GM18951 (cell line): Measurements from ENCODE around the gene STRIP1.

Experiments used
- POLR2A ChIP-seq: IDR thresholded peaks from 4 replicates; pipeline ENCODE4 v1.6.1; 2011; ENCODE audit warnings: mild to moderate bottlenecking; ENCODE audit not compliant: insufficient read length, insufficient read depth; ENCODE audit errors: extremely low read depth
- in situ Hi-C: fragments of 300-500 bp; cut with MboI; formaldehyde crosslinking; loops from one replicate; pipeline ENCODE4 v1.12.0; 2022; ENCODE audit warnings: low sequenced_read_pairs, mixed read lengths, inconsistent platforms; ENCODE audit not compliant: unreplicated experiment

Gene STRIP1

DNA sequence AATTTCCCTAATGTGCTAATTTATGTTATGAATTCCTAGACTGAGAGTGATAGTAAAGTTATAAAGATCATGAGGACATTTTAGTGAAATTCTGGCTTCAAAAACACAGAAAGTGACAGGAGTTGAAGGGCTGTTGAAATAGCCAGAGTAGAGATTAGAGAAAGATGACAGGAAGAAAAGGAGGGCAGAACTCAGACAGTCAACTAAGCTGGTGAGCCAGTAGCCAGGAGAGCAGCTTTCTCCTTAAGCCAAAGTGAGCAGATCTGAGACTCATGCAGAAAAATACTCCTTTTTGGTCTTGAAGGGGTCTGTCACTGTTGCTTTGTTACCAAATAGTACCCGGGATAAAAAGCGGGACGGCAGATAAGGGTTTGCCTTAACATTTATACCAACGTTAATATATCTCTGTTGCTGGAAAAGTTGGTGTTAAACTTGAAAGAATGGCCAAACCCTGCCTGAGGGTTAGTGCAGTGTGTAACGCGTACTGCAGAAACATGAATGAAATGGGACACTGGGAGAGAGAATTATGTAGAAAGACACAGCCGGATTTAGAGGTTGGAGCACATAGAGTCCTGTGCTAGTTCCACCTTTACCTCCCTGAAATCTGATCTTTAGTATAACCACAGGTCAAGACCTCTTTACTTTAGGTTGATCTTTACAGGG lies 37.1 kb upstream of the STRIP1 start:
- TF ChIP-seq POLR2A, result no peak
- in situ Hi-C loops, result no loop called here

DNA sequence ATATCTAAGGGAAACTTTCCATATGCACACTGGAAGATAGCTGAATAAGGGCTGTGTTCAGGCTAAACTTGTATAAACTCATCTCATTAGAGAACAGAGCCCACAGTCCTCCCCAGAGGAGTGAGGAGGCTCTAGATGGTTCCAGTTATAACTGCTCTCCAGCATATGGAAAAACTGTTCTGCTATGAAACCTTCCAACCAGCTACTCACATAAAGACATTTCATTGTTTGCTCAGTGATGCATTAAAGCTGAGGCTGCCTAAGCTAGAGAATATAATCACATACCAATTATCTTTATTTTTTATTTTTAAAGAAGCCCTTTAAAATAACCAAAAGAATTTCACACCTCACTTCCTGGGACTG lies 36.6 kb upstream of the STRIP1 start:
- no peak for TF ChIP-seq POLR2A
- in situ Hi-C loops, result no loop called here

DNA sequence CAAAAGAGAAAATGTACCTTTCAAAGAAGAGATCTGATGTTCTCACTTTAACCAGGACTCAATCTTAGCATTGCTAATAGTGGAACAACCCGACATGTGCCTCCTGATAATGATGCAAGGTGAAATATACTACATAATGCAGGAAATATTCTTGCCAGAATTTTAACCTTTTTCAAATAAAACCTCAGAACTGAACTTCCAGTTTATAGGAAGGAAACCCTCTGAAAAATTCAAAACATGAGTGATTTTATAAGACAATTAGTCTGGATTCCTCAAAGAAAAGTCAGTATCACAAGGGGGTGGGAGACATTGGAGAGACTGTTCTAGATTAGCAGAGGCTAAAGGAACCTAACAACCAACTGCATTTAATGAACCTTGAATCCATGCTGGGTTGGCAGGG lies 31.7 kb upstream of the STRIP1 start:
- in situ Hi-C loops, result no loop called here
- no peak for TF ChIP-seq POLR2A

DNA sequence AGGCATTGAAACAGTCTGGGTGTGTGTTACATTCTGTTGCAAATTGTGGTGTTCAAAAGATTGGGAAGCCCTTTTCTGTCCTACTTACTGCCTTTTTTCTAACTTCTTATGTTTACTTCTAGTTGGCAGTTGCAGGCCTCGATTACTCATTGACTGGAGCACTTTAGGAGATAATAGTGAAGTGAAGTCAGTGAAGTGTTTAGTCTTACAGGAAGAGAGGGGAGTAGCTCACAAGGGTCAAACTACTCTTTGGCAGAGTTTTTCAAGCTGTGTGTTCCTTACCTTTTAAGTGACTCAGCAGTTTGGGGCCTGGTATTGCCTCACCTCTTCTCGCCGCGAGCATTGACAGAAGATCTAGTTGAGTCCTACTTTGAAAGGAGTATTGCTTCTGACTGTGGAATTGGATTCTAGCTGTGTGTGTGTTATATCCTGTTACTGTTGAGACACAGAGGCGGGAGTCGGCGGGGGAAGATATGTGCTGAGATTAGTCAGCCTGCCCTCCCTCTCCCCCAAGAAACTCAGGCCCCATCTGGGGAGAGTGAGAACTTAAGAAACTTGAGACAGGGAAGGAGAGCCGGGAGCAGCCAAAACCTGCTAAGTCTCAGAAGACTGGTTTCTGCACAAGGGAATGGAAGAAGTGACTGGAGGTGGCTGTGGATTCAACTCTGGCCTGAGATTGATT lies 30.5 kb upstream of the STRIP1 start:
- in situ Hi-C loops, result no loop called here
- peak; percentile 32 for TF ChIP-seq POLR2A

DNA sequence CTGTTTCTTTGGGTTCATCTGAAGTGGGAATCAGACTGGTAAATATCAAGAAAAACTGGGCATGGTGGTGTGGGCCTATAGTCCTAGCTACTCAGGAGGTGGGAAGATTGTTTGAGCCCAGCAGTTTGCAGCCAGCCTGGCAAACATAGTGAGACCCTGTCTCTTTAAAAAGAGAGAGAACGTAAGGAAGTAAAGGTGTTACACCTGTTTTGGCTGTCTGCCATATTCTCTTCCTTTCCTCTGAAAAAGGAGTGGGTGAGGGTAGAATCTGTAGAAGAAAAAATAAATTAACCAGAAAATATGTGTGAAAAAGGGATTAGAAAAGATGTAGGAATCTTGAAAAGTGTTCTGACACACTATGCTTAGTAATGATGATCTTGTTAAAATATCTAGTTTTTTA lies 29.8 kb upstream of the STRIP1 start:
- in situ Hi-C loops, result no loop called here
- no peak for TF ChIP-seq POLR2A

DNA sequence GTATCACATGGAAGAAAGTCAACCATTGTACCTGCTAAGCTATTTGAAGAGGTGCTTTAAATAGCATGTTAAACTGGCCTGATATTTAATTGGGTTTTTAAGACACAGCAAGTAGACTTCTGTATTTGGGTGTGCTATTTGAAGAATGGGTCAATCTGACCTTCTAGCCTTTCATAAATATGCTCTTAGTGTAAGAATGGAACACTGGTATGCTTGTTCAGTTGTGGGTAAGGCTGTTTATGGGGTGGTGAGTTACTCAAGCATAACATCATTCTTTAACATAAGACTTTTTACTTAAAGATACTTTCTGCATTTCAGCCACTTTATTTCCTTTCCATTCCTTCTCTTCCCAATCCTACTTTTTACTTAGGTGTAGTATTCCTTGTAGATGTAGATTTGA lies 28.5 kb upstream of the STRIP1 start:
- in situ Hi-C loops, result no loop called here
- TF ChIP-seq POLR2A, result no peak

DNA sequence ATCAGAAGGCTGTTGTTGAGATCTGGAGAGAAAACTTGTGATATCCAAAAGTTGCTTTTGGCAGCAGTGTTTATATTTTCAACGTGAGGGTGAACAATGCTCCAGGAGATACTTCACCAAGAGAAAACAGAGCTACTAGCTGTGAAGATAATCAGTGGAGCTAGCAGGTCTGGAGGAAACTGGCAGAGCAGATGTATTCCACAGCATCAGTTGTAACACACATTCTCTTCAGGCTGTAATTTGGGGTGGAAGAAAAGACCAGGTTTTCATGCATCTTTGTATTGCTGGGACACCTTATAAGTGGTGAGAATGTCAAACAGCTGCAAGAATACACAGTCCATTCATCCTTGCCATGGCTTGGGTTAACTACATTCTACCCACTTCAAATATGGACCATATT lies 27.9 kb upstream of the STRIP1 start:
- in situ Hi-C loops, result no loop called here
- no peak for TF ChIP-seq POLR2A

DNA sequence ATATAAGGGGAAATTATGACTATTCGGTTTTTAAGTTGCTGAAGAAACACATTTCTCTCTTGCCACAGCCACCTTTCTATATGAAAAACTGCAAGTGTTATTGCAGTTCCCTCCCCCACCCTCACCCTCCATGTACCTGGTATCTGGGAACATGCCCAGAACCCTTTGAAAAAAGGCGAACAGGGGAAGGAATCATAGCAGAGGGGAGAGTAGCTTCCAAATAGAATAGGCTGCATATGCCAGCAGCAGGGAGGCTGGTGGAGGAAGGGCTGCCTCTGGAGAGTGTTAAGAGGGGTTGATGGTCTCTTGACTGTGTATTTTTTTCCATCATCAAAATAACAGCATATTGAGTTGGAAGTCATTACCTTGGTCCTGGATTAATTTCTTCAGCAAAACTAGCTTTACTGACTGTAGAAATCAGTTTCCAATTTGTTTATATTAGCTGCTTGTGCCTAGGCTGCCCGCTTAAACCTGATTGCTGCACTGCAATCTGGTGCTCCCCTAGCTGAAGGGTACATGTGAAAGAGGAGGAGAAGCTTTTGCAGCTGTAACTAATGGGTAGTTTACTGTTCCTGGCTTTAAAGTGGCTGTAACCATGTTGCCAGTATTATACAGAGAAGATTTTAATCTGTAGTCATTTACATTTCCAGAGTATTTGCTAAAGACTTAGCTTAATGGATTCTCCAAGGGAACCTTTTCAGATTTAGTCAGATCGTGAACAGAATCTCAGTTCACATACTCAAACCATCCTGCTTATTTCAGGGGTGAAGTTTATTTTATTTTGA lies 27.2 kb upstream of the STRIP1 start:
- no peak for TF ChIP-seq POLR2A
- in situ Hi-C loops, result no loop called here

DNA sequence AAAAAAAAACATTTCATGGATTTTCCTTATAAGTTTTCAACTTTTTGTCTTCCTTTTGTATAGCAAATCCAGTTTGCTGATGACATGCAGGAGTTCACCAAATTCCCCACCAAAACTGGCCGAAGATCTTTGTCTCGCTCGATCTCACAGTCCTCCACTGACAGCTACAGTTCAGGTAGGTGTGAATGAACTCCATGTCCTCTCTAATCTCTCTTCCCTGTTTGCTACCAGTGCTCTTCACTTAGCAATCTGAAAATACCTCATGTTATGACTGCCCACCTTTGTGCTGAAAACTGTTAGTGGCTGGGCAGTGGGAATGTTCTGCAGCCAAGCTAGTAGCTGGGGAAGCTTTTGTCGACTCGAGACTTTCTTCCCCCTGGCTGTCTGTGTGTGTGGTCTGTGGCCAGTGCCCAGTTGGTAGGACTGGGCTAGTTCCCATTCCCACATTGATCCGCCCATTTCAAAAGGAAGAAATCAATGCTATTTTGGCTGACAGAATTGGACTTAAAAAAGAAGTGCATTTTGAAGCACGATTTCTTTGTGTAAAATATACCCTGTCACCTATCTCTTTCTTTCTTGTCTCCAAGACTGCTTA lies 25.4 kb upstream of the STRIP1 start:
- no peak for TF ChIP-seq POLR2A
- in situ Hi-C loops, result no loop called here

DNA sequence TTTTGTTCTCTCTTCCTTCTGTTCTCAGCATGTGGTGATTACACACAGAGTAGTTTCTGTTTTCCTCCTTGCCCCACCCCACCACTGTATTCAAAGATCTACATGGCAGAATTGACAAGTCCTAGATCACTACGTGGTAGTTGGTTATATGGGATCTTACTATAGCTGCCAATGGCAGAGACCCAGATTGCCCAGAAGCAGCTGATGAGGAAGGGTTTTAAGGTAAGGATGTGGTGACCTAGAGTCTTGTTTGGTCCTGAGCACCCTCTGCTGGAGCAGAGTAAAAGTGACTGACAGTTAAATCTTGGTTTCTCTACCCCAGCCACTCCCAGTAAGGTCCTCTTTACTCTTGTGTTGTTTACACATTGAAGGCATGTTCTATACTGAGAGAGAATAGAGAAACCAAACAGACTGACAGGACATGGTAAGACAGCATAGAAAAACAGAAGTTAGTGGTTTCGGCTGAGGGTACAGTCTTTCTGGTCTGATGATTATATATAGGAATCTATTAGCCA lies 22.8 kb upstream of the STRIP1 start:
- no peak for TF ChIP-seq POLR2A
- in situ Hi-C loops, result no loop called here

DNA sequence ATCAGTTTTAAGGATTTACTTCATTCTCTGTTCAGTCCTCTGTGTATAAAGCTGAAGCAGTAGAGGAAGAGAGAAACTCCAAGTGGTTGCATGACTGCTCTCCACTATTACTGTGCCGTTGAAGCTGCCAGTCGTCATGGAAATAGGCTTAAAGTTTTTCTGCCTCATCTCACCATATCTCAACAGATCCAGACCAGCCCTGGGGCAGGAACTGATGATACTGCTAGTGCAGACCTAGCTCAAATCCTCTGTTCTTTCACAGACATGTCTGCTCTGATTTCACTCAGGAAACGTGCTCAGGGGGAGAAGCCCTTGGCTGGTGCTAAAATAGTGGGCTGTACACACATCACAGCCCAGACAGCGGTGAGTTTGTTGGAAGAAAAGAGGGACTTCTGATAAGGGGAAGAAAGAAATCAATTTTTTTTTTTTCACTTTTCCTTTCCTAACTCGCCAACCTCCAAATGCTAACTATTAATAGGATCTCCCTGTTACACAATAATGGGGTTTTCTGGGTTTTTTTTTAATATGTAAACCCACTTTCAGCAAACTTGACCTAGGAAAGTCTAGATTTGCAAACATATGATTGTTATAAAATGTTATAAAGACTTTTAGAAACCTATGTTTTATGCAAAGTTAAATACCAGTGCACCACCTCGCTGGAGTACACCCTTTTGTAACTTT lies 22.2 kb upstream of the STRIP1 start:
- in situ Hi-C loops, result no loop called here
- TF ChIP-seq POLR2A, result no peak

DNA sequence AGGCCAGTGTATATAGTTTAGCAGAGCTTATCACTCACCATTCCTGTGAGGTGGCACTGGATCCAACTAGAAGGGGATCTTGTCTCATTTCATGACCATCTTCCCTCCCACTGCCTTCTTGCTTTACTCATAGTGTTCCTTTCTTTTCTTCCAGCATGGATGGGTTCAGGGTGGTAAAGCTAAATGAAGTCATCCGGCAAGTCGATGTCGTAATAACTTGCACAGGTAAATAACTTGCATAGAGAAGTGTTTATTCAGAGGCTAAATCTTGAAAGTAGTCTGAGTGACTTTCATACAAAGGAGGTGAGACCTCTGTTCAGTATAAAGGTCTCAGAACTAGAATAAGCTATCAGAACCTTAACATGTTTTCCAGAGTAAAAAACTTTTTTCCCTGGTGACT lies 16.6 kb upstream of the STRIP1 start:
- in situ Hi-C loops, result no loop called here
- no peak for TF ChIP-seq POLR2A

DNA sequence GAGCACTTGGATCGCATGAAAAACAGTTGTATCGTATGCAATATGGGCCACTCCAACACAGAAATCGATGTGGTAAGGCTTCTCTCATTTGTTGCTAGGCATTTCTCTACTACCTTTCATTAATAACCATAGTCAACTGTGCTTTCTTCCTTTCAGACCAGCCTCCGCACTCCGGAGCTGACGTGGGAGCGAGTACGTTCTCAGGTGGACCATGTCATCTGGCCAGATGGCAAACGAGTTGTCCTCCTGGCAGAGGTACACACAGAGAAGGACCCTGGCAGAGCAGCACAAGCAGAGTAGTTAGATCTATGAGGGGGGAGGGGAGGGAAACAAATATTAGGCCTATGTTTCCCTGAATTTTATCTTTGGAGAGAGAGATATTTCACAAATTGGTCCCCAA lies 16.0 kb upstream of the STRIP1 start:
- no peak for TF ChIP-seq POLR2A
- in situ Hi-C loops, result no loop called here
